Hematopoietic multipotent progenitor cell treated with erythropoietin and hydrocortisone succinate and interleukin-3 and kit ligand, for 8 days (in vitro differentiated cells): Measurements from ENCODE around the gene IP6K2.

Source experiments
- DNase-seq: peaks from one replicate; pipeline ENCODE4 v3.0.0-alpha.2; 2015

Gene IP6K2

GRCh38 chr3:48688032-48688736 is 28.8 kb downstream of the IP6K2 start:
- DNase-seq: no peak

GRCh38 chr3:48687220-48687678 is 29.8 kb downstream of the IP6K2 start:
- no peak for DNase-seq

GRCh38 chr3:48686538-48687219 is 30.3 kb downstream of the IP6K2 start:
- no peak for DNase-seq

- DNase-seq: peak; percentile 85
These were observed 31.2 kb downstream of the IP6K2 start, which contains the start of gene NCKIPSD for GRCh38 chr3:48685603-48686511. TSS of gene NCKIPSD (minus strand) at chr3:48685915. CDS start at chr3:48685807, 108 bp downstream.

GRCh38 chr3:48685293-48685602 is 31.8 kb downstream of the IP6K2 start:
- DNase-seq: no peak

- DNase-seq: peak; percentile 13
These were observed 32.4 kb downstream of the IP6K2 start for GRCh38 chr3:48684480-48685143.

- no peak for DNase-seq
These were observed 33.0 kb downstream of the IP6K2 start for GRCh38 chr3:48684054-48684349.

GRCh38 chr3:48682786-48683185 is 34.2 kb downstream of the IP6K2 start:
- no peak for DNase-seq

- no peak for DNase-seq
These were observed 34.9 kb downstream of the IP6K2 start for GRCh38 chr3:48681974-48682610.

- no peak for DNase-seq
These were observed 35.5 kb downstream of the IP6K2 start for GRCh38 chr3:48681541-48681880.

GRCh38 chr3:48680811-48681540 is 36.0 kb downstream of the IP6K2 start:
- DNase-seq: no peak

GRCh38 chr3:48679411-48680391 is 37.3 kb downstream of the IP6K2 start:
- DNase-seq: peak; percentile 33

GRCh38 chr3:48678566-48679380 is 38.2 kb downstream of the IP6K2 start:
- no peak for DNase-seq

GRCh38 chr3:48678056-48678455 is 39.0 kb downstream of the IP6K2 start:
- no peak for DNase-seq

- no peak for DNase-seq
These were observed 42.5 kb downstream of the IP6K2 start for GRCh38 chr3:48674505-48674904.

- DNase-seq: no peak
These were observed 44.5 kb downstream of the IP6K2 start for GRCh38 chr3:48672522-48672921.

- no peak for DNase-seq
These were observed 52.1 kb downstream of the IP6K2 start for GRCh38 chr3:48664929-48665328.

GRCh38 chr3:48664313-48664644 is 52.7 kb downstream of the IP6K2 start:
- DNase-seq: no peak

- peak; percentile 98 for DNase-seq
These were observed 53.3 kb downstream of the IP6K2 start for GRCh38 chr3:48663489-48664312.
